ENCODE results near the gene ASH1L.
"Not testable (repeated sequence)": the region's sequence is repeated elsewhere in the genome, so short reads cannot be mapped to it uniquely, and the experiment has no call there.

Gene ASH1L

GRCh38 chr1:155487541-155487940 is 75.1 kb downstream of the ASH1L start:
- DNase-seq (ENCODE audit: low spot score) = no peak

- DNase-seq (ENCODE audit: low spot score) = not testable (repeated sequence)
These were observed 75.7 kb downstream of the ASH1L start for GRCh38 chr1:155486952-155487351.

GRCh38 chr1:155485945-155486344 is 76.7 kb downstream of the ASH1L start:
- DNase-seq (ENCODE audit: low spot score) = no peak

GRCh38 chr1:155485222-155485621 is 77.4 kb downstream of the ASH1L start:
- no peak for DNase-seq (ENCODE audit: low spot score)

- DNase-seq (ENCODE audit: low spot score) = no peak
These were observed 80.8 kb downstream of the ASH1L start for GRCh38 chr1:155481741-155482241.

GRCh38 chr1:155479205-155479604 is 83.4 kb downstream of the ASH1L start:
- DNase-seq (ENCODE audit: low spot score) = no peak

- no peak for DNase-seq (ENCODE audit: low spot score)
These were observed 84.2 kb downstream of the ASH1L start for GRCh38 chr1:155478270-155478852.

GRCh38 chr1:155474146-155474545 is 88.5 kb downstream of the ASH1L start:
- DNase-seq (ENCODE audit: low spot score) = no peak

- DNase-seq (ENCODE audit: low spot score) = no peak
These were observed 89.3 kb downstream of the ASH1L start for GRCh38 chr1:155473151-155473821.

GRCh38 chr1:155472491-155473083 is 90.0 kb downstream of the ASH1L start:
- DNase-seq (ENCODE audit: low spot score) = no peak

GRCh38 chr1:155471891-155472290 is 90.7 kb downstream of the ASH1L start:
- DNase-seq (ENCODE audit: low spot score) = no peak

GRCh38 chr1:155471026-155471425 is 91.6 kb downstream of the ASH1L start:
- DNase-seq (ENCODE audit: low spot score) = no peak

GRCh38 chr1:155466996-155467395 is 95.6 kb downstream of the ASH1L start:
- DNase-seq (ENCODE audit: low spot score) = peak; percentile 59

GRCh38 chr1:155466617-155466972 is 96.0 kb downstream of the ASH1L start:
- no peak for DNase-seq (ENCODE audit: low spot score)

- peak; percentile 65 for DNase-seq (ENCODE audit: low spot score)
These were observed 98.5 kb downstream of the ASH1L start for GRCh38 chr1:155463865-155464650.

- no peak for DNase-seq (ENCODE audit: low spot score)
These were observed 104.5 kb downstream of the ASH1L start for GRCh38 chr1:155458111-155458510.

GRCh38 chr1:155457266-155457665 is 105.3 kb downstream of the ASH1L start:
- no peak for DNase-seq (ENCODE audit: low spot score)

GRCh38 chr1:155455588-155456195 is 106.9 kb downstream of the ASH1L start:
- DNase-seq (ENCODE audit: low spot score) = peak; percentile 20

GRCh38 chr1:155454096-155454495 is 108.5 kb downstream of the ASH1L start:
- DNase-seq (ENCODE audit: low spot score) = no peak

GRCh38 chr1:155453141-155453540 is 109.5 kb downstream of the ASH1L start:
- DNase-seq (ENCODE audit: low spot score) = no peak

- DNase-seq (ENCODE audit: low spot score) = no peak
These were observed 111.4 kb downstream of the ASH1L start for GRCh38 chr1:155451199-155451598.

- DNase-seq (ENCODE audit: low spot score) = not testable (repeated sequence)
These were observed 120.2 kb downstream of the ASH1L start for GRCh38 chr1:155442431-155442830.

Data from hepatic stellate cell (primary cell).